Measurements from ENCODE around the gene ATP1A4.

GRCh38 chr1:160216301-160216700, 64.9 kb downstream of the ATP1A4 start:
- no peak for TF ChIP-seq NFATC3 (IDR thresholded peaks at IDR 0.05)
- TF ChIP-seq PURB (CRISPR knock-in tag; IDR thresholded peaks at IDR 0.05; ENCODE audit: low read depth), result no peak

All from K562 (cell line).